DOHH2 (cell line): ENCODE results near the gene TCFL5.

Source experiments
- H3F3A ChIP-seq: fragments of 200-600 bp; sonication (generic), shearing (Covaris generic); 2 replicates; pipeline ENCODE4 v1.6.0; 2016; ENCODE audit warnings: antibody characterized with exemption, mild to moderate bottlenecking; ENCODE audit not compliant: control insufficient read depth, insufficient read depth
- H3K27ac ChIP-seq: fragments of 200-600 bp; sonication (generic); 2 replicates; pipeline ENCODE4 v1.5.1; 2014; ENCODE audit warnings: low read depth, mild to moderate bottlenecking, low read length, moderate library complexity
- H3K27me3 ChIP-seq: fragments of 200-600 bp; sonication (generic); 2 replicates; pipeline ENCODE4 v1.6.1; 2014; ENCODE audit warnings: mild to moderate bottlenecking, low read length, mixed read lengths; ENCODE audit not compliant: control insufficient read depth
- H3K36me3 ChIP-seq: fragments of 200-600 bp; sonication (generic); 2 replicates; pipeline ENCODE4 v1.6.1; 2014; ENCODE audit warnings: mild to moderate bottlenecking, low read length, moderate library complexity, mixed read lengths; ENCODE audit not compliant: control insufficient read depth
- H3K4me1 ChIP-seq: fragments of 200-600 bp; sonication (generic); 2 replicates; pipeline ENCODE4 v1.6.1; 2014; ENCODE audit warnings: mild to moderate bottlenecking, low read length, mixed read lengths; ENCODE audit not compliant: control insufficient read depth
- H3K4me2 ChIP-seq: fragments of 200-600 bp; sonication (generic); 2 replicates; pipeline ENCODE4 v1.6.0; 2014; ENCODE audit warnings: mild to moderate bottlenecking, low read length, moderate library complexity
- H3K4me3 ChIP-seq: fragments of 200-600 bp; sonication (generic); 2 replicates; pipeline ENCODE4 v1.5.1; 2014; ENCODE audit warnings: mild to moderate bottlenecking, low read length, mixed read lengths
- H3K79me2 ChIP-seq: fragments of 200-600 bp; sonication (generic); 2 replicates; pipeline ENCODE4 v1.6.1; 2014; ENCODE audit warnings: mild to moderate bottlenecking, low read length, mixed read lengths; ENCODE audit not compliant: control insufficient read depth
- H3K9me2 ChIP-seq: fragments of 200-600 bp; sonication (generic); replicated peaks from 2 replicates; pipeline ENCODE4 v1.6.1; 2014; ENCODE audit warnings: mild to moderate bottlenecking, low read length, mixed read lengths; ENCODE audit not compliant: control insufficient read depth
- H3K9me3 ChIP-seq: fragments of 200-600 bp; sonication (generic); 2 replicates; pipeline ENCODE4 v1.6.1; 2014; ENCODE audit warnings: antibody characterized with exemption, low read length, mixed read lengths; ENCODE audit not compliant: control insufficient read depth, insufficient read depth
- H4K20me1 ChIP-seq: fragments of 200-600 bp; sonication (generic); 2 replicates; pipeline ENCODE4 v1.6.0; 2014; ENCODE audit warnings: low read depth, mild to moderate bottlenecking, antibody characterized with exemption, low read length, moderate library complexity; ENCODE audit not compliant: control insufficient read depth, insufficient read depth
- CTCF ChIP-seq: fragments of 200-600 bp; sonication (generic); IDR thresholded peaks from one replicate; pipeline ENCODE4 v1.5.1; 2014; ENCODE audit warnings: antibody characterized with exemption, mild to moderate bottlenecking, low read depth, low read length; ENCODE audit not compliant: poor library complexity, severe bottlenecking
- EZH2phosphoT487 ChIP-seq: fragments of 200-600 bp; sonication (generic); IDR thresholded peaks from 2 replicates; pipeline ENCODE4 v1.6.1; 2017; ENCODE audit warnings: borderline replicate concordance, mild to moderate bottlenecking, antibody characterized with exemption, low read length, moderate library complexity, mixed read lengths

TCFL5 gene

GRCh38 chr20:62820208-62820961 lies 41.2 kb downstream of the TCFL5 start:
- no peaks in the 10 kb centered on the region for H3K9me2 ChIP-seq
- H3K4me1 ChIP-seq, result peaks cover 10% of the 10 kb centered on the region
- TF ChIP-seq EZH2phosphoT487 (no peak), CTCF (no peak)
- H3K4me3 ChIP-seq, result no peak overlapping the region
- no peaks in the 10 kb centered on the region for H3K79me2 ChIP-seq
- no peak overlapping the region for H3K27ac ChIP-seq
- H3K4me2 ChIP-seq, result no peak overlapping the region
- no peaks in the 10 kb centered on the region for H3K9me3 ChIP-seq
- peaks cover 39% of the 10 kb centered on the region for H3K27me3 ChIP-seq
- H3K36me3 ChIP-seq, result no peaks in the 10 kb centered on the region
- H4K20me1 ChIP-seq, result no peaks in the 10 kb centered on the region
- peaks cover 3% of the 10 kb centered on the region; the same call in 1 of the 2 replicates for H3F3A ChIP-seq

GRCh38 chr20:62819494-62820174 lies 42.0 kb downstream of the TCFL5 start:
- Histone ChIP-seq H3K27ac (no peak overlapping the region), H3K36me3 (no peaks in the 10 kb centered on the region), H4K20me1 (no peaks in the 10 kb centered on the region), H3K4me2 (no peak overlapping the region), H3F3A (peaks cover 3% of the 10 kb centered on the region; the same call in 1 of the 2 replicates), H3K9me2 (no peaks in the 10 kb centered on the region), H3K4me3 (no peak overlapping the region), H3K9me3 (no peaks in the 10 kb centered on the region), H3K79me2 (no peaks in the 10 kb centered on the region), H3K27me3 (peaks cover 37% of the 10 kb centered on the region), H3K4me1 (peaks cover 4% of the 10 kb centered on the region)
- TF ChIP-seq EZH2phosphoT487 (no peak), CTCF (no peak)

GRCh38 chr20:62818592-62819493 lies 42.8 kb downstream of the TCFL5 start:
- Histone ChIP-seq H3K27ac (no peak overlapping the region), H3K9me2 (no peaks in the 10 kb centered on the region), H3K79me2 (no peaks in the 10 kb centered on the region), H4K20me1 (no peaks in the 10 kb centered on the region), H3F3A (peaks cover 3% of the 10 kb centered on the region; the same call in 1 of the 2 replicates), H3K4me3 (no peak overlapping the region), H3K36me3 (no peaks in the 10 kb centered on the region), H3K27me3 (peaks cover 37% of the 10 kb centered on the region), H3K4me2 (no peak overlapping the region), H3K4me1 (no peaks in the 10 kb centered on the region), H3K9me3 (no peaks in the 10 kb centered on the region)
- TF ChIP-seq CTCF (no peak), EZH2phosphoT487 (no peak)
